Pericardium fibroblast (primary cell): ENCODE results near the gene GABBR2. TPM values are rescaled to one million over a fixed set of nuclear protein-coding genes. Genes with fewer than 3 reads are reported as not detected.

Source experiments
- total RNA-seq: library from RNA; depleted of rRNA; stranded (reverse); fragments of >200 nt; gene quantifications from 2 replicates; pipeline ENCODE4 v1.2.3, GENCODE V29; 2015

Gene GABBR2
- 0.68 TPM in 1 of 2 replicates, not detected in the other for total RNA-seq

GRCh38 chr9:98708933-98709911, at the start of gene GABBR2:
GABBR2 (minus strand) TSS chr9:98708935; CDS start chr9:98708737, 198 bp downstream.

GRCh38 chr9:98255578-98256296, 453.0 kb downstream of the GABBR2 start, which contains the start of gene TBC1D2:
TBC1D2 (minus strand) TSS chr9:98255649; CDS start chr9:98255541, 108 bp downstream.

Other genes with a start within 250 kb of the GABBR2 start
- gene ANKS6, start 87.6 kb upstream of the GABBR2 start, total RNA-seq, result 7.0 and 11.3 TPM in 2 replicates
- 3.3 and 7.8 TPM in 2 replicates for gene GALNT12, start 98.7 kb upstream of the GABBR2 start, total RNA-seq
- gene COL15A1, start 235.0 kb upstream of the GABBR2 start, total RNA-seq, result 1.8 and 3.2 TPM in 2 replicates